ENCODE data around the gene GBA3.

Gene GBA3

DNA sequence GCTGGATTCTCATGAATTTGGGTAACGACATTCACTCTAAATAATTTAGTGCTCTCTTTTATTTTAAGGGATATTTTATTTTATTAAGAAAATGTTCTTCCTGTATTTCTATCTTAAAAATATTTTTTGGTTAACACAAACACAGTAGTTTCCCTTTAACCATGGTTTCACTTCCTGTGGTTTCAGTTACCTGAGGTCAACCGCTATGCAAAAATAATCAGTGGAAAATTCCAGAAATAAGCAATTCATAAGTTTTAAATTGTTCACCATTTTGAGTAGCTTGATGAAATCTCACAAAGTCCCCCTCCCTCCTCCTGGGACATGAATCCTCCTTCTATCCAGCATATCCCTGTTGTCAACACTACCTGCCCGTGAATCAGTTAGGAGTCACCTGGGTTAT lies 71.4 kb downstream of the GBA3 start:
- no peak overlapping the region for H3K27ac Mint-ChIP-seq
- H3K27me3 Mint-ChIP-seq = no peaks in the 10 kb centered on the region
- H3K9me3 Mint-ChIP-seq = peaks cover 0 to 14% of the 10 kb centered on the region in 2 donors
- H3K4me1 Mint-ChIP-seq (ENCODE audit: low read depth in 2 of 2) = peaks cover 0 to 4% of the 10 kb centered on the region in 2 donors
- no peaks in the 10 kb centered on the region for H3K36me3 Mint-ChIP-seq (ENCODE audit: insufficient read depth)
- DNase-seq (no peak), ATAC-seq (replicated peaks) (no peak)
- no peak overlapping the region for H3K4me3 Mint-ChIP-seq

DNA sequence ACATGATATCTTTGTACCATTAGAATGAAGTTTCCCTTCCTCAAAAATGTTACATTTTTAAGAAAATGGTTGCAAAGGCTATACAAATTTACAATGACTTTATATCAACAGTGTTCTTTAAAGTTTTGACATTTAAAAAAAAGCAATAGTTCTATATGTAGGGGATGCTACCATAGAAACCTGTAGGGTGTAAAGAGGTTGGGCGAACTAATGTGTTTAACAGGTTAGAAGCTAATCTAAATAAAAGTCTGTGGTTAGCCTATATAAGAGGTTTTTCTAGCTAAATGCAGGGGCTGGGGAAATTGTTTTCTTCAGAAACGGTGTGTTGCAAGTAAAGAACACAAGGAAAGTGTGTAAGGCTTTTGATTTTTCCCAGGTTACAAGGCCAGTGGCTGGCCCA lies 73.3 kb downstream of the GBA3 start:
- DNase-seq (no peak), ATAC-seq (replicated peaks) (no peak)
- H3K9me3 Mint-ChIP-seq = peaks cover 2 to 17% of the 10 kb centered on the region in 2 donors
- no peaks in the 10 kb centered on the region for H3K27me3 Mint-ChIP-seq
- H3K27ac Mint-ChIP-seq = no peak overlapping the region
- no peaks in the 10 kb centered on the region for H3K36me3 Mint-ChIP-seq (ENCODE audit: insufficient read depth)
- H3K4me1 Mint-ChIP-seq (ENCODE audit: low read depth in 2 of 2) = peaks cover 0 to 4% of the 10 kb centered on the region in 2 donors
- no peak overlapping the region for H3K4me3 Mint-ChIP-seq

DNA sequence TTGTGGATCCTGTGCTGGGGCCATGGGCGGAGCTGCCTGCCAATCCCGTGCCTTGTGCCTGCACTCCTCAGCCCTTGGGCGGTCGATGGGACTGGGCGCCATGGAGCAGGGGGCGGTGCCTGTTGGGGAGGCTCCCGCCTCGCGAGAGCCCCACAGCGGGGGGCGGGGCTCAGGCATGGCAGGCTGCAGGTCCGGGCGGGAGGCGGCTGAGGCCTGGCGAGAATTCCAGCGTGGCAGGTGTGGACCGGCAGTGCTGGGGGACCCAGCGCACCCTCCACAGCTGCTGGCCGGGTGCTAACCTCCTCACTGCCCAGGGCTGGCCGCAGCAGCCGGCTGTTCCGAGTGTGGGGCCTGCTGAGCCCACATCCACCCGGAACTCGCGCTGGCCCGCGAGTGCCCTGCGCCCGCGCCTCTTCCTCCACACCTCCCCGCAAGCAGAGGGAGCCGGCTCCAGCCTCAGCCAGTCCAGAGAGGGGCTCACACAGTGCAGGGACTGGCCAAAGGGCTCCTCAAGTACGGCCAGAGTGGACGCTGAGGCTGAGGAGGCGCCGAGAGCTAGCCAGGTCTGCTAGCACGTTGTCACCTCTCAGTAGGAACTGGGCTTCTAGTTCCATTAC lies 85.9 kb downstream of the GBA3 start:
- H3K9me3 Mint-ChIP-seq = peaks cover 7 to 17% of the 10 kb centered on the region in 2 donors
- no peak for DNase-seq
- H3K27me3 Mint-ChIP-seq = no peaks in the 10 kb centered on the region
- no peak for ATAC-seq (replicated peaks)
- no peaks in the 10 kb centered on the region for H3K4me1 Mint-ChIP-seq (ENCODE audit: low read depth in 2 of 2)
- no peak overlapping the region for H3K4me3 Mint-ChIP-seq
- H3K27ac Mint-ChIP-seq = no peak overlapping the region
- no peaks in the 10 kb centered on the region for H3K36me3 Mint-ChIP-seq (ENCODE audit: insufficient read depth)

DNA sequence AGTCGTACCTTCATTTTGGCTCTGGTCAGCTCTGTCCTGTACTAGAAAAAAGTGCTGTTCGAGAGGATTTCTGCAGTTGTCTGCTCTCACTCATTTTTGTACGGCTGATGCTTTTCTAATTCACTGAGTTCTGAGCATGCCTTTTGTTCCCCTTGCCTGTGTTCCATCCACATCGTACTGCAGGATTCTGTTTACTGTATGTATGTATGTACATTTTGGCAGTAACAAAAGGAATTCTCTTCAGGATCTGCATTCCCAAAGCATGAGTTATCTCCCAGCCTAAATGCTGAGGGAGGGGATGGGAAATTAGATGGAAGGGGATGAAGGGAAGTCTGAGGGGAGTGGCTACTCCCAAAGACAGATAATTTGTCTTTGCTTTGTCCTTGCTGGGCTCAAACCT lies 87.6 kb downstream of the GBA3 start:
- Mint-ChIP-seq H3K4me1 (ENCODE audit: low read depth in 2 of 2) (no peaks in the 10 kb centered on the region), H3K36me3 (ENCODE audit: insufficient read depth) (no peaks in the 10 kb centered on the region), H3K27me3 (no peaks in the 10 kb centered on the region), H3K4me3 (no peak overlapping the region), H3K9me3 (peaks cover 7 to 17% of the 10 kb centered on the region in 2 donors), H3K27ac (no peak overlapping the region)
- DNase-seq (no peak), ATAC-seq (replicated peaks) (no peak)

DNA sequence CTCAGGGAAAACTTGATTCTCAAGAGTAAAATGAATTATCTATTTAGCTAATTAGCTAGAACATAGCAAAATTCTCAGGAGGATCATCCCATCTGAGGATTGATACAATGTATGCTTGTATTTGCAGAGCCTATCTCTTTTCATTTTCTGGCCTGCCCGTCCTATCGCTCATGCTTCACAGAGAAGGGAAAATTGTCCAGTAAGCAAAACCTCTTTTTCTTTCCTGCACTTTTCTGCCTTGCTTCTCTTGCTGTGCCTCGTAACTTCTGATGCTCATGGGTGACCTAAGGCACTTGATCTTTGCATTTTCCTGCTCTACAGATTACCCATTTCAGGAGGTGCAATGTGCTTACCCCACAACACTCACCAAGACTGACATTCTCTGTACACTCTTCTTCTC lies 88.1 kb downstream of the GBA3 start:
- Mint-ChIP-seq H3K36me3 (ENCODE audit: insufficient read depth) (no peaks in the 10 kb centered on the region), H3K4me1 (ENCODE audit: low read depth in 2 of 2) (no peaks in the 10 kb centered on the region), H3K27me3 (no peaks in the 10 kb centered on the region), H3K27ac (no peak overlapping the region), H3K4me3 (no peak overlapping the region), H3K9me3 (peaks cover 7 to 17% of the 10 kb centered on the region in 2 donors)
- ATAC-seq (replicated peaks) = no peak
- DNase-seq = no peak

DNA sequence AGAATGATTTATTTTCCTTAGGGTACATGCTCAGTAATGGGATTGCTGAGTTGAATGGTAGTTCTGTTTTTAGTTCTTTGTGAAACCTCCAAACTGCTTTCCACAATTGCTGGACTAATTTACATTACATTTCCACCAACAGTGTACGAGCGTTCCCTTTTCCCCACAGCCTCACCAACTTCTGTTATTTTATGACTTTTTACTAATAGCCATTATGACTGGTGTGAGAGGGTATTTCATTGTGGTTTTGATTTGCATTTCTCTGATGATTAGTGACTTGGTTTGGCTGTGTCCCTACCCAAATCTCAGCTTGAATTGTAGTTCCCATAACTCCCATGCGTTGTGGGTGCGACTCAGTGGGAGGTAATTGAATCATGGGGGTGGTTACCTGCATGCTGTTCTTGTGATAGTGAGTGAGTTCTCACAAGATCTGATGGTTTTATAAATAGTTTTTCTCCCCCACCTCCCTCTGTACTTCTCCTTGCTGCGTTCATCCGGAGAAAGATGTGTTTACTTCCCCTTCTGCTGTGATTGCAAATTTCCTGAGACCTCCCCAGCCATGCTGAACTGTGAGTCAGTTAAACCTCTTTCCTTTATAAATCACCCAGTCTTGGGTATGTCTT lies 95.1 kb downstream of the GBA3 start:
- no peaks in the 10 kb centered on the region for H3K4me1 Mint-ChIP-seq (ENCODE audit: low read depth in 2 of 2)
- no peaks in the 10 kb centered on the region for H3K36me3 Mint-ChIP-seq (ENCODE audit: insufficient read depth)
- H3K27ac Mint-ChIP-seq = no peak overlapping the region
- H3K27me3 Mint-ChIP-seq = no peaks in the 10 kb centered on the region
- DNase-seq (no peak), ATAC-seq (replicated peaks) (no peak)
- no peak overlapping the region for H3K4me3 Mint-ChIP-seq
- peaks cover 0 to 8% of the 10 kb centered on the region in 2 donors for H3K9me3 Mint-ChIP-seq

DNA sequence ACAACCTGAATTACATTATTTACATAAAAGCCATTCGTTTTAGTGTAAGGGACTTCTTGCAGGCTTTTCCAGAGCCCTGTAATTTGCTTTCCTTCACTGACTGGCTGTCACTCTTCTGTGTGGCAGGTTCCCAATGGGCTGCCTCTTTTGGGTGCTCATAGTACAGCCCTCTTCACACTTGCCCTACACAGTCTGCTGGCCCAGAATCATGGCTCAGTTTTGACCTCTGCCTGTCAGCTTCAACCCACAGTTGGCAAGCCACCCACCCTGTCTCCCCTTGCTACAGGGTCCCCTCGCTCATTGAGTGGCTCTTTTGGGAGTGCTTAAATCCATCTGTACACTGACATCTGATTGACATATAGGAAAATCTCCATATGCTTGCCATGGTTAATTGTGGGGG lies 97.9 kb downstream of the GBA3 start:
- Mint-ChIP-seq H3K27me3 (no peaks in the 10 kb centered on the region), H3K9me3 (peaks cover 0 to 8% of the 10 kb centered on the region in 2 donors), H3K4me1 (ENCODE audit: low read depth in 2 of 2) (no peaks in the 10 kb centered on the region), H3K27ac (no peak overlapping the region), H3K36me3 (ENCODE audit: insufficient read depth) (no peaks in the 10 kb centered on the region), H3K4me3 (no peak overlapping the region)
- DNase-seq = no peak
- ATAC-seq (replicated peaks) = no peak

DNA sequence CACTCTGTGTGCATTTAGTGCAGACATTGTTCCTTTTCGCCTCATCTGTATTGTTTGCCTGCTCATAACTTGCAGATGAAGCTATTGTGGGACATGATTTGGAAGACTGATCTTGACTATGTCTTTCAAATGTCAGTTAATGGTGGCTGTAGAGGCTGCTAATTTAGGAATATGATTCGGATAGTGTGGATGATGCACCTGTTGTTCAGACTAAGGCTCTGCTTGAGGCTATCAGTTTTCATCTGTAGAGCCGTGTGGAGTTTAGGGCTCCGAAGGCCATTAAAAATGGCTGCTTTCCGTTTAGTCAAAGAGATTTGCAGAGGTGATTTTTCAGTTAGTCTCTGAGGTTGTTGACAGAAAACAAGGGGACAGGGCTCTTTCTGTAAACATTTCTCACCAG lies 102.0 kb downstream of the GBA3 start:
- DNase-seq (no peak), ATAC-seq (replicated peaks) (no peak)
- Mint-ChIP-seq H3K27me3 (no peaks in the 10 kb centered on the region), H3K27ac (no peak overlapping the region), H3K4me3 (no peak overlapping the region), H3K9me3 (peaks cover 9 to 12% of the 10 kb centered on the region in 2 donors), H3K36me3 (ENCODE audit: insufficient read depth) (no peaks in the 10 kb centered on the region), H3K4me1 (ENCODE audit: low read depth in 2 of 2) (no peaks in the 10 kb centered on the region)

DNA sequence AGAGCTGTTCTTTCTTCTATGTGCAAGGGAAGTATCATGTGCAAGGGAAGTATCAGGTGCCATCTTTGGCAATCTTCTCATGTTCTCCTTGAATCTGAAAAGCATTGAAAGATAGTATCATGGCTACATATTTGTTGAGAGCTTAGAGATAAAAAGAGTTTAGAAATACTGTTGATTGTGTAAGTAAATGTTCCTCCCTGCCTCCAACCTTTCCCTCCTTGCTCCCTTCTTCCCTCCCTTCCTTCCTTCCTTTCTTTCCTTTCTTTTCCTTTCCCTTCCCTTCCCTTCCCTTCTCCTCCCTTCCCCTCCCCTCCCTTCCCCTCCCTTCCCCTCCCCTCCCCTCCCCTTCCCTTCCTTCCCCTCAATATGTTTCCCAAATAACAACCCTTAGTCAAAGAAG lies 108.7 kb downstream of the GBA3 start:
- DNase-seq (no peak), ATAC-seq (replicated peaks) (no peak)
- H3K4me3 Mint-ChIP-seq = no peak overlapping the region
- H3K9me3 Mint-ChIP-seq = peaks cover 11 to 16% of the 10 kb centered on the region in 2 donors
- H3K27me3 Mint-ChIP-seq = no peaks in the 10 kb centered on the region
- no peaks in the 10 kb centered on the region for H3K36me3 Mint-ChIP-seq (ENCODE audit: insufficient read depth)
- H3K27ac Mint-ChIP-seq = no peak overlapping the region
- no peaks in the 10 kb centered on the region for H3K4me1 Mint-ChIP-seq (ENCODE audit: low read depth in 2 of 2)

DNA sequence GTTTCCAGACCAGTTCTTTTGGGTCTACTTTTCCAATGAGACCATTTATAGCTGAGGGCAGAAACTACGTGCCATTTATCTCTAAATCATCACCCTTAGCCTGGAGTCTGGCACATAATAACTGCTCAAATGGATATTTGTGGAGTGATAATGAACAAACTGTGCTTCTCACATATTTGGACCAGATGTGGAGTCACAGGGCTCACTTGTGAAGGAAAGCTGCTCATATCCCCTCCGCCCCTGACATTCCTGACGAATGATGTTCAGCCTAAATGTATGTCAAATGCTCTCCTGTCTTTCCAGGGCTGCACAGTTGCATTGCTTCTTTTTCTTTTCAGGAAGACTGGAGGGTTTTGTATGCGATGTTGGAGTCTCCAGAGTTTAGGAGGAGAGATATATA lies 110.1 kb downstream of the GBA3 start:
- ATAC-seq (replicated peaks) (no peak), DNase-seq (no peak)
- Mint-ChIP-seq H3K27me3 (no peaks in the 10 kb centered on the region), H3K4me3 (no peak overlapping the region), H3K9me3 (peaks cover 15 to 17% of the 10 kb centered on the region in 2 donors), H3K27ac (no peak overlapping the region), H3K4me1 (ENCODE audit: low read depth in 2 of 2) (no peaks in the 10 kb centered on the region), H3K36me3 (ENCODE audit: insufficient read depth) (no peaks in the 10 kb centered on the region)

DNA sequence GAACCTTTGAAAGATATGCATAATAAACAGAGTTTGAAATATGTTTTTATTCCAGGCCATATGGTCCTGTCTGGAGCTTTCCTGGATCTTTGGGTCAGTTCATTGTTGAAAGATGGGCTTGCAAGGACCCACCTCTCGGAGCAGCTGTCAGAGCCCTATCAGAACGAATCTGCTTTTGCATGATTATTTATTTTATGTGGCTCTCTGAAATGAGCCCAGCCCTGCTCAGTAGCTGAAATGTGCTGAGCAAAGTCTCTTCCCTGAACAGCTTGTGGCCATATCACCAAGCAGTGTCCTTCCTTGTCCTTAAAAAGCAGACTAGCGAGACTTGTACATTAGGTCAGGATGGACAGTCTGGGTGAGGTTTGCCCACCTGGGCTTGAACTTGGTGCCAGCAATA lies 110.8 kb downstream of the GBA3 start:
- H3K27ac Mint-ChIP-seq = no peak overlapping the region
- peaks cover 17 to 19% of the 10 kb centered on the region in 2 donors for H3K9me3 Mint-ChIP-seq
- no peak overlapping the region for H3K4me3 Mint-ChIP-seq
- H3K4me1 Mint-ChIP-seq (ENCODE audit: low read depth in 2 of 2) = no peaks in the 10 kb centered on the region
- ATAC-seq (replicated peaks) = no peak
- DNase-seq = no peak
- H3K27me3 Mint-ChIP-seq = no peaks in the 10 kb centered on the region
- H3K36me3 Mint-ChIP-seq (ENCODE audit: insufficient read depth) = no peaks in the 10 kb centered on the region

DNA sequence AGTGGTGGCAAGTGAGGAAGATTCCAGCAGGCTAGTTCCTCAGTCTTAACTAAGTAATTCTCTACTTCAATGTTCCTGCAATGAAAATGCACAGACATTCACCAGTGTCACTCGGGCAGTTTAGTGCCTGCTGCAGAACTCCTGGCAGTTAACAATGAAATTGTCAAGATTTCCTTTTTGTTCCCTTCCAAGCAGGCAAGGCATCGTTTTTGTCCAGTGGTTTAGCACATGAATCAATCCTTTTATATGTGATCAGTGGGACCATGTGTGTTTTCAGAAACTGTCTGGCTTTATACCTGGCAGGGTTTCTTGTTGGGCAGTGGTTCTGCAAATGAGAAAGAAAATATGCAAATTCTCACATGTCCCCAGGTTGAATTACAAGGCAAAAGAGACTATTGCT lies 122.2 kb downstream of the GBA3 start:
- Mint-ChIP-seq H3K27me3 (no peaks in the 10 kb centered on the region), H3K36me3 (ENCODE audit: insufficient read depth) (no peaks in the 10 kb centered on the region), H3K4me1 (ENCODE audit: low read depth in 2 of 2) (no peaks in the 10 kb centered on the region), H3K9me3 (peaks cover 0 to 6% of the 10 kb centered on the region in 2 donors), H3K4me3 (no peak overlapping the region), H3K27ac (no peak overlapping the region)
- ATAC-seq (replicated peaks) (no peak), DNase-seq (no peak)

DNA sequence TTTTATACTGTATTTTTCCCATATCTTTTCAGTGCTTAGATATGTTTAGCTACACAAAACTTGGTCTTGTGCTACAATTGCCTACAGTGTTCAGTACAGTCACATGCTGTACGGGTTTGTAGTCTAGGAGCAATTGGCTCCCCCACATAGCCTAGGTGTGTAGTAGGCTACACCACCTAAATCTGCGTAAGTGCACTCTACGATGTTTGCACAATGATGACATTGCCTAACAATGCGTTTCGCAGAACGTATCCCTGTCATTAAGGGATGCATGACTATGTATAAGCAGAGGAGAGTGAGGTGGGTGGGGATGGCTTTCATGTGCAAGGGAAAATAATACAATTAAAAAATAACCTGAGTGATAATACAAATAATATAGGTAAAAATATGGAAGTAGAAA lies 131.4 kb downstream of the GBA3 start:
- H3K36me3 Mint-ChIP-seq (ENCODE audit: insufficient read depth) = no peaks in the 10 kb centered on the region
- peaks cover 7 to 14% of the 10 kb centered on the region in 2 donors for H3K9me3 Mint-ChIP-seq

DNA sequence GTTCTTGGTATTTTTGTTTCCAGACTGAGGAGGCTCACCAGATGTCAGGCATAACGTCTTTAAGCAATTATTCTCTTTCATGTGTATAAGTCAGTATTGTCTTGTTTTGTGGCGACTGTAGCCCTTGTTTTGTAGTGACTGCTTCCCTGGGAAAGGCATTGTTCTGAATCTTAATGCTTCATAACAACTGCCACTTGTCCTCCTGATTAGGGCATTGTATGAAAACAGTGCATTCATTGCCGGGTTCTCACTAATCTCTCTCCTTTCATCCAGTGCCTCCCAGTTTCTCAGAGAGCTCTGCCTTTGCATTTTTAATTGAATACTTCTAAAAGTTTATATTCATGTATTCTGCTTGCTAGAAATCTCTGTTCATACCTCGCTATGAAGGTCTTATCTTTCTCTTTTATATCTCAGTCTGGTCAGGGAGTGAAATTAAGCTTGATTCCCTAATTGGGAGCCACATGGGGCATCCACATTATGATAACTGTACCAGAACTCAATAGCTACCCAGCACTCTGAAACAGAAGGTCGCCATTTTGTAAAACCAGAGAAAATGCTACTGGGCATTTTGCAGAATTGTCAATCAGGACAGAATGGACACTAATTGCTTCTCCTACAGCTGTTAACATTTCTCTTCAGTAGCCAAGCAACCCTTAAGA lies 149.8 kb downstream of the GBA3 start:
- no peak for DNase-seq
- ATAC-seq (replicated peaks) = no peak
- Mint-ChIP-seq H3K27me3 (no peaks in the 10 kb centered on the region), H3K36me3 (ENCODE audit: insufficient read depth) (no peaks in the 10 kb centered on the region), H3K4me1 (ENCODE audit: low read depth in 2 of 2) (no peaks in the 10 kb centered on the region), H3K27ac (no peak overlapping the region), H3K4me3 (no peak overlapping the region), H3K9me3 (peaks cover 2 to 8% of the 10 kb centered on the region in 2 donors)

More for the DNA sequence above, 131.4 kb downstream of the GBA3 start:
- Mint-ChIP-seq H3K27ac (no peak overlapping the region), H3K4me3 (no peak overlapping the region), H3K27me3 (no peaks in the 10 kb centered on the region), H3K4me1 (ENCODE audit: low read depth in 2 of 2) (no peaks in the 10 kb centered on the region)
- ATAC-seq (replicated peaks) = no peak
- no peak for DNase-seq
